HG03469 (cell line): ENCODE results near the gene GRPR.
A peak's percentile ranks its signal among the peaks of the same experiment; 100 is the strongest.
"Not testable (repeated sequence)": the region's sequence is repeated elsewhere in the genome, so short reads cannot be mapped to it uniquely, and the experiment has no call there.

Experiments
- ATAC-seq: cut with Tn5 transposase; IDR thresholded peaks from one replicate; pipeline ENCODE4 v1.9.1; 2021; ENCODE audit warnings: mild to moderate bottlenecking, moderate library complexity, moderate number of reproducible peaks; ENCODE audit not compliant: unreplicated experiment

Gene GRPR

DNA sequence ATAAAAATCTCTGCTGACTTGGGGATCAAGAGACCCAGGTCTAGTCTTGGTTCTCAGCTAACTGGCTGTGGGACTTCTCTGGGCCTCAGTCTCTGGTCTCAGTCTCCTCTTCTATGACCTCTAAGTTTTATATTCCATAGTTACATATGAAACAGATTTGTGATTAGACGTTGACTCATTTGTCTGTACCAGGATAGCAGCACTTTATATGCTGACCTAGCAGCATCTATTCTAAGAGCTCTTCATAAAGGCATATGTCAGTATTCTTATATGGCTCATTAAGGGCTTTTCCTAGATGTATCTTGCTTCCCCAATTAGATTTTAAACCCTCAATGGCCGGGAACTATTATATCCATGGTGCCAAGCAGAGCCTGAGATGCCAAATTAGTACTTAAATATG lies 12.7 kb downstream of the GRPR start:
- ATAC-seq: no peak

DNA sequence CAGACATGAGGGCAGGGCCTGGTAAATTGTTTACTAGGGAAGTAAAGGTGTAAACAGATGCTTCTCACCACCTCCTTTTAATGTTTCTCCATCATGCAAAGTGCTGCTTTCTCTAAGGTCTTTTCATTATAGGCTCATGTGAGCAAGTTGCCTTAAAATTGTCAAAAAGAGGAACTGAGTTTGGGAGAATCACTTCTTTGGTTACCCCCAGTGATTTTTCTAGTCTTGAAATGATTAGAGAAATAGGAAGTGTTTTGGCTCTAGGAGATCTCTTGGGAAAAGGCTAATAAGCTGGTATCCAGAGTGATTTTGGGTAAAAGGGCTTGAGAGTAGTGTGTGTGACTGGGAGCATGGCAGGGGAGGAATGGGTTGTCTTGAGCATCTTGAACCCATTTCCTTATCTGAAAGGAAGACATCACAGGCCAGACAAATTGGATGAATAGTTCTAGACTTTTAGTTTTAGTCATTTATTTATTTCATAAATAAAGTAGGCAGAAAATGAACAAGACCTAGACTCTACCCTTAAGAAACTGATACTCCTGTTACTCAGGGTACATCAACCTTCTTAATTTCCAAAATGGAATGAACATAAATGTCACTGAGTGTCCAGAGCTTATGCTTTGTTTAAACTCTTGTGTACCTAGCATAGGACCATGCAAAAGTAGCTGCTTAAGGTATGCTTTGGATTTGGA lies 14.2 kb downstream of the GRPR start:
- peak; percentile 52 for ATAC-seq

DNA sequence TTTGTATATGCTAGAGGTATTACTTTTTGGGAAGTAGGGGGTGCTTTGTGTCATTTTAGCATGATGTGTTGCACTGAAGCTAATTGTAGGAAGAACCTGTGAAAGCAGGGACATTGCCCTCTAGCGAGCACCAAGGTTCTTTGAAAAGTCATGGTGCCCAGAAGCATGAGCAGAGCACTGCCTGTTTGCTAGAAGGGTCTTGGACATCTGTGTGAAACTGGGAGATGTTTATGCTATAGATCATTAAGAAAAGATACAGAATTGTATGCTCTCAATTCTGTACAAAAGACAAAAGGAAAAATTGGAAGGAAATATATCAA lies 14.7 kb downstream of the GRPR start:
- no peak for ATAC-seq

DNA sequence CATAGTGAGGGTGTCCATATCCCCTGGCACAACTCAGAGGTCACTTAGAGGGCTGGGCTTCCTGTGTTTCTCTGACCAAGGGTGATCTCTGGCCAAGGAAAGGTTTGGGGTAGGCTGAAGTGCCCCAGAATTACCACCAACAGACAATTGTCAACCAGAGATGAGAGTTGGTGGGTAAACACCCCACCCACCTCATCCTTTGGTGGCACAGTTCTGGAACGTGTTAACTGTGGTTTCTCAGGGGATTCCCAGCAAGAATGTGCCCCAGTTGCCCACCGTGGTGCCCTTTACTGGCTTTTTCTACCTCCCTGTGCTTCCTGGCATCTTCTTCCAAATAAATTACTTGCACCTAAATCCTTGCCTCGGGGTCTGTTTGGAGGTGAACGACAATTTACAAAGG lies 17.1 kb downstream of the GRPR start:
- ATAC-seq: no peak

DNA sequence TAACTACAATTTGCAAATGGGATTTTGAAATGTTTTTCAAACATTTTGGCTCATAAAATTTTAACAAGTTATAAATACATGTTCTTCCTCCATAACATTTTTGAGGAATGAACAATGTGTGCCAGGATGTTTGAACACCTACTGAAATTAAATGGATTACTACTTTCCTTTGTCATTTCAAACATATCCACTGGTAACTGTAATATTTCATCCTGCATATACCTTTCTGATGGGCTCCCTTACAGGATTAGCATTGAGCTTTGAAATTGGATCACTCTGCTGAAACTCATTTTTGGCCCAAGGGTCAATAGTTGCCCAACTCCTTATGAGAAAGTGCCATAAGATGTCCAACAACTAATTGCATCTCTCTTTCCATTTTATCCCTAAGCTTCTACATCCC lies 17.6 kb downstream of the GRPR start:
- ATAC-seq: no peak

DNA sequence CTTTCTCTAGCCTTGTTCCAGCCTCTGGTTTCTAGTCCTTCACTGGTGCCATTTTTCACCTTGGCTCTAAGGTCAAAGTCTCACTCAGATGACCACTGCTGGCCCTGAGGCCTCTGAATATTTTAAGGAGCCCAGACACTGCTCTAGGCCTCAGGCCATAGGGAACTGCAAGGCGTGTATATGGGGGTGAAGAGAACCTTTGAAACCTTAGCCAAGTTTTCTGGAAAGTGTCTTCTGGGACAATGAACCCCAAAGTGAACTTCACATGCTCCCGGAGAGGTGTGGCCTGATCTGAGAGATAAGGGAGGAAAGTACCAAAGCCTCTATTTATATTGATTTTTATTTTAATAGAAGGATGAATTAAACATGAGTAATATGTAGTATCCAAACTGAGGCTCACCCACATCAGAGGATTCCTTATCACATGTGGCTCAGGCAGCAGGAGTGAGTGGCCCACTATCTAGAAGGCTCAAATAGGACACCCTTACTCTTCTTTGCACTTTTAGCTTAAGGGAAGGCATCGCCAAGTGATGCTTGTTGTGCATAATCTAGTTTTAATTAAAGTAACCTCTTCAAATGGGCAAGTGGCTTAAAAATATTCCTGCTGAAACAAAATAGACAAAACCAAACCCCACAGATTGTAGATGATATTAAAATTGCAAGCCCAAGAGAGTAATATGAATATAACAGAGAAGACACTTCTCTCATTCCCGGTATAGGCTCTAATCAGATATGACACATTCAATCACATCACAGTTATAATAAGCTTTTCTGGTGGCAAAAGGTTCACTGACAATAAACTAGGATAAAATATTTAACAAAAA lies 18.3 kb downstream of the GRPR start:
- no peak for ATAC-seq

DNA sequence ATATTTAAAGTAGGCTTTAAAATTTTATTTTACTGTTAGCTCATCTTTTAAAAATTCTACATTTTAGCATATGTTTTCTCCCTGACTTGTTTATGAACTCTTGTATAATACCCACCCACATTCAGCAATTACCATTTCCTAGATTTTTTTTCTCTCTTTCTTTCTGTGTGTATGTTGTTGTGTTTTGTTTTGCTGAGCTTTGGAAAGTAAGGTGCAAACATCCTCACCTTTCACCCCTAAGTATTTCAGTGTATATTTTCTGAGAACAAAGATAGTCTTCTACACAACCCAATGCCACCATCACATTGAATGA lies 18.8 kb downstream of the GRPR start:
- ATAC-seq: no peak

DNA sequence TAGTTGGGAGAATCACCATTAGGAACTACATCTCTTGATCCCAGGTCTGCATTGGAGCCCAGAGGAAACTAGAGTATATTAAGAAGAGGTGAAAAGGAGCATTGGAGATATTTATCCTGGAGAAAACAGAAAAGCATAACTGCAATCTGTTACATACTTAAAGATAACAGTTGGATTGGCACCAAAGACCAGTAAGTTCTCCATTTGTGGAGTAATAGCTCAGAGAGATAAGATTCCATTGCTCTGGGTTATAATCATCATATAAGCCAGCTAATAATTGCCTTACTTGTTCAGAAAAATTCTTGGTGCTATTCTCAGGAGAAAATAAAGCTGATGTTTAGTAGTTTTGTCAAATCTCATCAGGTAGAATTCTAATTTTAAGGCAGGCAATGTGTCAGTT lies 20.6 kb downstream of the GRPR start:
- ATAC-seq: no peak

DNA sequence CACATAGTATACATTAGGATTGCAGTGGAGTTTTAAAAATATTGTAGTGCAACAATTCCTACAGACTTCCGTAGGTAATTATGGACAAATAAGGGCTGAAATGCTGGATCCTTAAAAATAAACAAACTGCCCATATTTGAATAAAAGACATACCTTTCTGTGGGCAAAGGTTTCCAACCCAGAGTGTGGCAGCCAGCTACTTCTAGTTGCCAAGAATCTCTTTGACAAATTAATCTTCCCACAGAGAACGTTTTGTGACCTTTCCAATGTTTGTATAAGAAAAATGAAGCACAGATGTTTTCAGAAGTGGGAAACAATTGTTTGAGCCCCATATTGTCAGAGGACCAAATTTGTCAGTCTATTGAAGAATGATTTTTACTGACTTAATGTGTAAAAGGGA lies 21.1 kb downstream of the GRPR start:
- no peak for ATAC-seq

DNA sequence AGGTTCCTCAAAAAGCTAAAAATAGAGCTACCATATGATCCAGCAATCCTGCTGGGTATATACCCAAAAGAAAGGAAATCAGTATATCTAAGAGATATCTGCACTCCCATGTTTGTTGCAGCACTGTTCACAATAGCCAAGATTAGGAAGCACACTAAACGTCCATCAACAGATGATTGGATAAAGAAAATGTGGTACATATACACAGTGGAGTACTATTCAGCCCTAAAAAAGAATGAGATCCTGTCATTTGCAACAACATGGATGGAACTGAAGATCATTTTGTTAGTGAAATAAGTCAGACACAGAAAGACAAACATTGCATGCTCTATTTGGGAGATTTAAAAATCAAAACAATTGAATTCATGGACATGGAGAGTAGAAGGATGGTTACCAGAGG lies 21.7 kb downstream of the GRPR start:
- not testable (repeated sequence) for ATAC-seq

DNA sequence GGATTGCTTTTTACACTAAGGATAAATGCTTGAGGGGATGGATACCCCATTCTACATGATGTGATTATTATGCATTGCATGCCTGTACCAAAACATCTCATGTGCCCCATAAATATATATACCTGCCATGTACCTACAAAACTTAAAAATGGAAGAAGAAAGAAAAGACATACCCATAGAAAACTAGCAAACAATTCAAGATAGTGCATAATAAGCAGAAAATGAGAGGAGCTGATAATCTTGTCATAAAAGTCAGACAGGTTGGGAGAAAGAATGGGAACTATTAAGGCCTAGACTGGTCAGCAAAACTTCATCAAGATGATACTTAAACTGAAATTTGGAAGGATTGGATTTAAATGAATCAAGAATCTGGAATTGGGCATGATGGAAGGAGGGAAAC lies 22.3 kb downstream of the GRPR start:
- ATAC-seq: no peak

DNA sequence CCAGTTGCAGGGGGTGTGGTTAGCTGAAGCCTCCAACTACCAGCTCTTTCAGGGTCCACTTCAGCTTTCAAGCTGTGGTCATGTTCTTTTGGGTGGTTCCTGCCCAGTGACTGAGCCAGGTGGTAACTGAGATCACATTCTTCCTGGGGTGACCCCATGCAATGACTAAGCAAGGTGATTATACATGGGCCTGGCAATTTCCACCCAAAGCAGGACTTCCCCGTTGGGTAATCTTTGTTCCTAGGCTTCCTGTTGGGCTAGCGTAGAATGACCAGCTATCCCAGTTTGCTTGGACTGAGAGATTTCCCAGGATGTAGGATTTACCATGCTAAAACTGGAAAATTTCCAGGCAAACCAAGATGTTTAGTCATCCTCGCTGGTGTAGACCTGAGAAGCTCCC lies 25.5 kb downstream of the GRPR start:
- ATAC-seq: no peak

DNA sequence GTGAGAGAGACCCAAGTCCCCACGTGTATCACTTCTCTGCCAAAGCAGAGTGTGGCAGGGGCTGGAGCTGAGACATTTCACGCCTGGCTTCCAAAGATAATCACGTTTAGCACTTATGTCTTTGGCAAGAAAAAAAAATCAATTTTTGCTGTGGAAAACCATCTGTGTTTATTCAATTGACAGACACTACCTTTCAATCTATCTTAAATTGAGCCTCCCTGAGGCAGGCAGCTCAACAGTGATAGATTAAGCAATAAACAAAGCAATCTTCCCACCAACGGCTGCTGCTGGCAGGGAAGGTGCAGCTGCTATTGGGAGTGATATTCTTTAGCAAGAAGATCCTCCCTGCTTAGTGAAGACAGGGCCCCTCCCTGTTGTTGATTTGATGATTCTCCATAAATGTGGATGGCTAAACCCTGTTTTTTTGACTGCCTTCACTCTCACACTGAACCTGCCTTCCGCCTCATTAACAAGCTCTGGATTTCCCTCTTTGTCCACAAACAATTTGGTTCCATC lies 32.3 kb downstream of the GRPR start:
- ATAC-seq: no peak

DNA sequence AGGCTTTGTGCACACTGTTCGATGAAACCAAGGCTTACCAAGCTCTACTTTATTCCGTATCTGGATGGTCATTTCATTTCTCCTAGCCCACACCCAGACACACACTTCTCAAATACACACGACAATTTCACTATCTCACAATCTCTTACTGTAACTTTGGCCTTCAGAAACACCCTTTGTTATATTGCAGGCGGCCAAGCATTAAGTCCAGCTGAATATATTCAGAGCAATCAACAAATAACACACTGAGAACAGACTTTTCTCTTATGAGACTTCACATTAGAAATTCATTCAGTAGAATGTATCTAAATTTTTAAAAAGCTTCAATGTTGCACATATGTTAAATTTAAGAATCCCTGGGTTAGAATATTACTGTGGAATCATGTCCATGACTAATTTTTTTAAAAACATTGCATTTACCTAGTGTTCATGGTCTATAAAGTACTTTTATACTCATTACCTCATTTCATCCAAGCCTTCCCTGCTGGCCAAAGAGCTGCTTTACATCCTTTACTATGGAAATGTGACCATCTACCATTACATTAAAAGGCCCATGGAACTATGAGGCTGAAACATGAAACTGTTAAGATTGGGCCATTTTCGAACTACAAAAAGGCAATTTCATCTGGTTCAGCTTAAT lies 33.4 kb downstream of the GRPR start:
- no peak for ATAC-seq

DNA sequence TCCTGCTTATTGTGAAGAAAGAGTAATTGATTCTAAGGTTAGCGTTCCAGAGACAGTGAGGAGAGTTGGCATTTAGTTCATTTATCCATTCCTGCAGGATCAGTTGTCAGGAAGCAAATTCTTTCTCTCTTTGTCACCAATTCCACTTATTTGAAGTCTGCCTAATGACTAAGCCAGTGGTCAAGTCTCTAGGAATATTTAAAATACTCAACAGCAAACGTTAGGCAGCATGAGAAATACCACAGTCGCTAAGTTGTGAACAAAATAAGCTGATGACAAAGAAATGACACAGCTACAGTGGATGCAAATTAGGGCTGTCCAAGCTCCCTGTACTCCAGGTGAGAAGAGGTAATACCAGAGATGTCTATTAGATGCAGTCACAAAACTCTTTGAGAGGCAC lies 37.4 kb downstream of the GRPR start:
- no peak for ATAC-seq

DNA sequence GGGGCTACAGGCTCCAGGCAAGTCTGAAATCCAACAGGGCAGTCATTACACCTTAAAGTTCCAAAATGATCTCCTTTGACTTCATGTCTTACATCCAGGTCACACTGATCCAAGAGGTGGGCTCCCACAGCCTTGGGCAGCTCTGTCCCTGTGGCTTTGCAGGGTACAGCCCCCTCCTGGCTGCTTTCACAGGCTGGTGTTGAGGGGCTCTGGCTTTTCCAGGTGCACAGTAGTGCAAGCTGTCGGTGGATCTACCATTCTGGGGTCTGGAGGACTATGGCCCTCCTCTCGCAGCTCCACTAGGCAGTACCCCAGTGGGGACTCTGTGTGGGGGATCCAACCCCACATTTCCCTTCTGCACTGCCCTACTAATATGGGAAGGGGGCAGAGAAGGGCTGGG lies 37.8 kb downstream of the GRPR start:
- not testable (repeated sequence) for ATAC-seq

DNA sequence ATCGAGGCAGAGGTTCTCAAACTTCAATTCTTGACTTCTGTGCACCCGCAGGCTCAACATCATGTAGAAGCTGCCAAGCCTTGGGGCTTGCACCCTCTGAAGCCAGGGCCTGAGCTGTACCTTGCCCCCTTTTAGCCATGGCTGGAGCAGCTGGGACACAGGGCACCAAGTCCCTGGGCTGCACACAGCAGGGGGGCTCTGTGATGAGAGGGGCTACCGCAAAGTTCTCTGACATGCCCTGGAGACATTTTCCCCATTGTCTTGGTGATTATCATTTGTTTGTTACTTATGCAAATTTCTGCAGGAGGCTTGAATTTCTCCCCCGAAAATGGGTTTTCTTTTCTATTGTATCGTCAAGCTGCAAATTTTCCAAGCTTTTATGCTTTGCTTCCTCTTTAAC lies 39.0 kb downstream of the GRPR start:
- no peak for ATAC-seq

DNA sequence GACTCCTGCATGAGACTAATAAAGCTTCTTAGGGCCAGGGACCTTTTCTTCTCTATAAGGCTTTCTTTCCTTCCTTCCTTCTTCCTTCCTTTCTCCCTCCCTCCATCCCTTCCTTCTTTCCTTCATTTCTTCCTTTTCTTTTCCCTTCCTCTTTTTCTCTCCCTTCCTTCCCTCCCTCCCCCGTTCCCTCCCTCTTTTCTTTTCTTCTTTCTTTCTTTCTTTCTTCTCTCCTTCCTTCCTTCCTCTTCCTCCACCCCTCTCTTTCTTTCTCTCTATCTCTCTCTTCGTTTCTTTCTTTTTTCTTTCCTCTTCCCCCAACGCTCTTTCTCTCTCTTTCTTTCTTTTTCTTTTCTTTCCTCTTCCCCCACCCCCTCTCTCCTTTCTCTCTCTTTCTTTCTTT lies 41.4 kb downstream of the GRPR start:
- ATAC-seq: no peak

DNA sequence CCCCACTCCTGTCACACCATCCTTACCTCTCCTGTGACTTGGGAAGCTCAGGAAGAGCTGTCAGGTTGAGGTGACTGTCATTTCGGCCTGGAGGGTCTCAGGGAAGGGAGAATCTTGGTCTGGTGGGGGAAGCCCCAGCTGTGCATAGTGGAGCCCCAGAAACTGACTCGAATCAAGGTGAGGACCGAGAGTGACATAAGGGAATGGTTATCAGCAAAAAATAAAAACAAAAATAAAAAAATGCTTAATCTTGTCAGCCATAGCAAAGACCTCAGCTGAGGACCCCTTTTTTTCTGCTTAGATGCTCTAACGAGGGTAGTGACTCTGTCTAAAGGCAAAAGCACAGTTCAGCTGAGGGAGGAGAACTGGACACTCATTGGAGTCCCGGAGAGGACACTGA lies 43.8 kb downstream of the GRPR start, which contains the start of gene MAGEB17:
MAGEB17 (plus strand) TSS at position 301 of the 400 bp plus-strand sequence. CDS start 2,902 bp downstream, outside the sequence.
- ATAC-seq: no peak

DNA sequence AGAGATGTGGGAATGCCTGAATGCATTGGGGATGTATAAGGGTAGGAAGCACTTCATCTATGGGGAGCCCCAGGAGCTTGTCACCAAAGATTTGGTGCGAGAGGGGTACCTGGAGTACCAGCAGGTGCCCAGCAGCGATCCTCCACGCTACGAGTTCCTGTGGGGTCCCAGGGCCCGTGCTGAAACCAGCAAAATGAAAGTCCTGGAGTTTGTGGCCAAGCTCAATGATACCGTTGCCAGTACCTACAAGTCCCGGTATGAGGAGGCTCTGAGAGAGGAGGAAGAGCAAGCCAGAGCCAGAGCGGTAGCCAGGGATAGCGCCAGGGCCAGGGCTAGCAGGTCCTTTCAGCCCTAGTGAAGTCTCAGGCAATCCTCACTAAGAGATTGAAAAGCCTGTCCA lies 47.7 kb downstream of the GRPR start:
- no peak for ATAC-seq

DNA sequence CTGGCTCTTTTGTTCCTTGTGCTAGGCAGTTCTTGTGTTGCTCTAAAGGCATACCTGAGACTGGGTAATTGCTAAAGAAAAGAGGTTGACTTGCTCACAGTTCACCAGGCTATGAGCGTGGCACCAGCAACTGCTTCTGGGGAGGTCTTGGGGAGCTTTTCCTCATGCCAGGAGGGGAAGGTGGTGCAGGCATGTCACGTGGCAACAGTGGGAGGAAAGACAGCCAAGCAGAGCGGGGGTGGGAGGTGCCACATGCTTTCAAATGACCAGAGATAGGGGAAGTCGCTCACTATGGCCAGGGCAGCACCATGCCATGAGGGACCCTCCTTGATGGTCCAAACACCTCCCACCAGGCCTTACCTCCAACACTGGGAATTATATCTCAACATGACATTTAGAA lies 48.6 kb downstream of the GRPR start:
- no peak for ATAC-seq

DNA sequence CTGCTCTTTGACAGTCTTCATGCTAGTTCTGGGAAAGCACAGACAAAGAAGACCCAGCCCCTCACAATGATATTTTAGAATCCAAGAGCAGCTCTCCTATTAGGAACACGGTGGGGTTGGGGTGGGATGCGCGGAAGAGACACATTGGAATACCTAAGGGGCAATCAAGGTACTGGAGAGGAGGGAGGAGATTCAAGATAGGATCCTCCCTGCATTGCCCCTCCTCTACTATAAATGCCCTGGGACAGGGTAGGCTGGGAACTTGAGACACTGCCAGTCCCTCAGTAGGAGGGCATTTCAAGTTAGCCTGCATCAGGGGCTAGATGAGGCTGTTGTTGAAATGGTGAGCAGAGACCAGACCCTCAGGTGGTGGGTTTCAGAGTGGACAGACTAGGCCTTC lies 49.0 kb downstream of the GRPR start:
- no peak for ATAC-seq
